Fibroblast of the conjunctiva (primary cell): ENCODE data around the gene EDAR.

Experiments
- DNase-seq: peaks from one replicate; pipeline ENCODE4 v3.0.0-alpha.2; 2010; ENCODE audit warnings: low read depth

Gene EDAR

DNA sequence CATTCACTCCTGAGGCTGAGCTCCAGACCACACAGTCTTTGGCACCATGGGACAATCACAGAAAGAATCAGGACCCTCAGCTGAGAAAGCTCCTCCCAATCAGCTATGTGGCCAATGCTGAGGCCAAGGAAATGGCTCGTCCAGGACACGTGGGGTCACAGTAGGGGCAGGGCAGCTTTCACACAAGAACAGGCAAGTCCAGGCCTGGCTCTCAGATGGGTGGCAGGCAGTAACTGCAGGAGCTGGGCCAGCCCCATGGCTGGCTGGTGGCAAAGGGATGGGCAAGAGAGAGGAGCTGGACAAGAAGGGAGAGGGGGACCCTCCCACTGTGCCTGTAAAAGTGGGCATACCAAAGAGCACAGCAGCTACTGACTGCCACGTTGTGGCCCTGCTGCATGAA lies 12.2 kb upstream of the EDAR start:
- DNase-seq: no peak

DNA sequence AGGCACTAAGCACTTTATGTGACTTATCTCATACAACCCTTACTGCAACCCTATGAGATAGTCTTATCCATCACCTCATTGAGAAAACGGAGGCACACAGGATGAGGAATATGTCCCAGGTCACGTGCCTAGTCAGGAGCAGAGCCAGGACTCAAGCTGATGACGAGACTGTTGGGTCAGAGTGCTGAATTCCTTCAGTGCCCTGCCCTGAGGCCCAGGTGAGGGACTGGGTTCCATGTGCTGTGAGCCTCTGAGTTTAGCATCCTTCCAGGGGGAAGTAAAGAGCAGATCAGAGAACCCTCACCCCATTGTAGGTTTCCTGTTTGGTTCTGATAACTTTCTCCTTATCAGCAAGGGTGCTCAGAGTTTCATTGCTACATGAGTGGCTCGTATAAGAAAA lies 11.7 kb upstream of the EDAR start:
- no peak for DNase-seq

DNA sequence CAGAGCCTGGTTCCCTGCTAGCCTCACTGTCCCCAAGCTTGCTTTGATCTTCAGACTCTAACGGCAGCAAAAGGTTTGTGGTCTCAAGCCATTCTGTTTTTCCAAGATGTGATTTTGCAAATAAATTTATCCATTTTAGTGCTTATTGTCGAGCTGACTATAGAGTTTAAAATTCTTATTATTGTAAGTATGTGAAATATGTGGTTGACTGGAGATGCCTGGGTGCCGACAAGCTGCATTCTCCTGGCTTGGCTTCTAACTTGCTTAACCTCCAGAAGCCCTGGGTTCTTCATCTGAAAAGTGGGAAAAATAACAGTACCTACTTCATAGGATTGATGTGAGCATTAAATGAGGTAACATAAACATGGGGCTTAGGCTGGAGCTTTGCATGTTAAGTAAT lies 9.9 kb upstream of the EDAR start:
- DNase-seq: no peak

DNA sequence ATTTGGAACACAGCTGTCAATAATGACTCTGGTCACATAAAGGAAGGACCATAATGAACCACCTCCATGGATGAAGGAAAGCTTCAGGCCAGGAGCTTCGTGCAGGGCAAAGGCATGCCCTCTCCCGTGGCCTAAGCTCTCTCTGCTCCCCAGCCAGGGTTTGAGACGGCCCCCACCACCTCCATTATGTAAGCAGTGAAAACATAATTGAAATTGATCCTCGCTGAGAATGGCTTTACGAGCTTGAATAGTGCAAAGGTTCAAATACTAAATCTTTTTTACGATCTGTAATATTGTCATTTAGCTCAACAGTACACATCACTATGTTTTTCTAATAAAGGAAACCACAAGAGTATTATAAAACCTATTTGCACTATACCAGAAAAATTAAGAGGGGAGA lies 5.2 kb upstream of the EDAR start:
- DNase-seq: no peak

DNA sequence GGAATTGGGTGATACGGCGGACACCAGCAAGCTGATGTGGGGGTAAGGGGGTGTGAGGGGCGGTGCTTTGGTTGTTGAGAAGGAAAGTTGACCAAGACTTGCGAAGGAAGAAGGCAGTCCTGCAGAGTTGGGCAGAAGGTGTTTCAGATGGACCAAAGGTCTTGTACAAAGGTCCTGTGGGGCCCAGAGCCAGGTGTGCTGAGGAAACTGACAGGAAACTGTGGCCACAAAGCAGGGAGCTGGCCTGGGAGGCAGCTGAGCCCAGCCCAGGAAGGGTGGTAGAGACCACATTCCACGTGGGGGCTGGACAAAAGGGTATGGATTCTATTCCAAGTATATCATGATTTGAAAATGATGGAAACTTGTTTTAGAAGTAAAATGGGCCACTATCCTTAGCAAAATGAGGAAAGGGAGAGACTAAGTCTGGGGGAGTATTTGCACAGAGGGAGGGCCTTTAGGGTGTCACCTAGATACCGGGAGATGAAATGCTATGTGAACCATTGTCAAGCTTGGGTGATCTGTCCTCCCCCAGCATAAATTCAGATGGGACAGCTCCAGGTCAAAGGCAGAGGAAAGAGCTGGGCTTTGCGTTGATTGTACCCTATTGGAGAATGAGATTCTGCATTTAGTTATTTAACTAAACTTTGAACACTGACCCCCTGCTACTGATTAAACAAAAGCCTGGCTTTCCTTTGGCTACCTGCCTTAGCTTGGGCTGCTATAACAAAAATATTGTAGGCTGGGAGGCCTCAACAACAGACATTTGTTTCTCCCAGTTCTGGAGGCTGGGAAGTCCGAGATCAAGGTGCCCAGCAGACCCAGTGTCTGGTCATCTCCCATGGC lies 4.3 kb upstream of the EDAR start:
- DNase-seq: no peak

DNA sequence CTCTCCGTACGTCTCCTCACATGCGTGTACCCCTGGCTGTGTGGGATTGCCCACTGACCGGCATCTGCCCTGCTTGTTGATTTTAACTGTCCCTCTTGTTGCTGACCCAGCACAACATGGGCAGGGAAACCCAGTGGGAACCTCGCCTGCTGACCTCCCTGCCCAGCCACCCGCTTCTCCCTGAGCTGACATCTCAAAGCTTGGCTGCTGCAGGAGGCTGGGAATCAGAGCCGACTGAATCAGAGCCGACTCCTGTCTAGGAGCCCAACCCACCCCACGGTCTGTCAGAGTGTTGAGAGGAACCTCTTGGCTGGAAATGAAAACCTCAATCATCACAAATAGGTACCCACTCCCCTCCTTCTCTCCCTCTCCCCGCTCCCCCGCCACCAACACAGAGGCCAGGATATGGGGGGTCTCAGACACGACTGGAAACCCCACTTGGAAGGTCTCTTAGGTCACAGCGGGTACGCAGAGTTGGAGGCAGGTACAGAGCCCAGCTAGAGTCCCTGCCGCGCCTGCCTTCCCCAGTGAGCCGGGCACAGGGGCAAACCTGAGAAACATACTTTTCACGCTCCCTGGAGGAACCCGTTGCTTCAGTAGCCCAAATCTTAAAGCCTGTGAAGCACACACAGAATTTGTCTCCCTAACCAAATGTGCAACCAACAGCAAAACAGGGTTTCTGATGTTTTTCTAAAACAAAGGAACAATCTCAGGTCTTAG lies 784 bp downstream of the EDAR start:
- DNase-seq: no peak

DNA sequence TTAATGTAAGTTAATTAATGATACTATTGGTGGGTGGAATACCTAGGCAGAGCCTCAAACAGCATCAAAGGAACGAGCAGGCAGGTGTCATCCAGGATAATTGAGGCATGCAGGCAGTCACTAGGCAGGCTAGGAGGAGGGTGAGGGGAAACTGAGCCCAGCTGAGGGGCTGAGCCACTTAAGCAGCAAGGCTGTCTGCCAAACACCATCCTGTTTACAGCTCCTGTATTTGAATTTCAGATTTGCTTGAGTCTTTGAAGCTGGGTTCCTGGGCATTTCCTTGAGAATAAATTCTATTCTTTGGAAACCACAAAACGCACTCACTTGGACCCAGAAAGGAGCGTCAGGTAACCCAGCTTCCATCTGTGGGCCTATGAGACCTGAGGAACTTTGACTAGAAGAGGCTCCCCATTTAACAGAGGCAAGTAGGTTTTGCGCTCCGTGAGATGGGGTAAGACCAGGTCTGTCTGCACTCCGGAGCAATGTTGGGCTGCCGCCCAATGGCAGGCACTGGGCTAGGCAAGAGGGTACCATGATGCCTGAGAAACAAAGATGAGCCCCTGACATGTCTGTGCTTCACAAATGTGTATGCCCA lies 2.0 kb downstream of the EDAR start:
- no peak for DNase-seq

DNA sequence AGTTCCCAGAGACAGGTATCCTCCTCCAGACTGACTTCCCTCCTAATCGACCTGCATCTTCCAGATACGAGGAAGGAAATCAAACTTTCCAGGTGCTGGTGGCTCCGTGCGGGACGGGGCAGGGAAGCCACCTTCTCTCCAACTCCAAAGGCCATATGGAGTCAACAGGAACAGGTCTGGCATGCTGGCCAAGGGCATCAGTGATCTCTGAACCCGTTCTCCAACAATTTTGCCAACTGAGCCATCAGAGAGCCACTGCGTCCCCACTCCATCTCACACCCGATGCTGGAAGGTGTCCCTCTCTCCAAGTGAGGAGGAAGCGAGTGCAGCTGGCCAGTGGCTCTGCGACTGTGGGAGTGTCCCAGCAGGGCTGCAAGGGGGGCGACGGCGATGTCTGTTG lies 5.4 kb downstream of the EDAR start:
- no peak for DNase-seq

DNA sequence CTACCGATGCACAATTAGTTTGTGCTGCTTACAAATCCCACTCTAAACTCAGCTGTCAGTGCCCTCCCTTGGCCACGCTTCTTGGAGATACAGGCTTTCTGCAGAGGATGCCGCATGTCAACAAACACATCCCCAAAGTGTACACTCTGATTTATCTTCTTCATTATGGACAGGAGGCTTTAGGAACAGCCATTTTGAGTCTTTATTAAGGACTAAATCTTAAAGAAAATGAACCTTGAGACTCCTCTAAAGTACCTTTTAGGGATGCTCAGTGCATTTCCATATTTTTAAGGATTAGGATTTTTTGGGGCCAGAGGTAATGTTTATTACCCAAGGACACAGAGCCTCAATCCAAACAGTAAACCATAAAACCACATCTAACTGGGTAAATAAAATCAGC lies 6.0 kb downstream of the EDAR start:
- DNase-seq: no peak

DNA sequence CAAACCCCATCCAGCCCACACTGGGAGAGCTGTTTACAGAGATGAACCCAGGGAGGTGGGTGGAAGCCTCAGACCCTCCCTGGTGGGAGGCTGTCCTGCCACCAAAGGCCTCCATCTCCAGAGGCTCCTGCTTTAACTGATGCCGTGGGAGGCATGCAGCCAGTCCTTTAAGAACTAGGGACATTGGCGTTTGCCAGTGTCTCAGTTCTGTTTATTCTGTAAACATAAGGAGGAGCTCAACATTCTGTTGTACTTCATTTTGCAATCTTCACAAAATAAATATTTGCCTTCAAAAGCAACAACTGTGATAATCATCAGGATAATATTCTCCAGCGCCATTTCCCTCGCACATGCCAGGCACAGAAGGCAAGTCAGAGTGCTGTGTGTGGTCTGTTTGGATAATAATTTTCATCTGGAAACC lies 6.8 kb downstream of the EDAR start:
- DNase-seq: no peak

DNA sequence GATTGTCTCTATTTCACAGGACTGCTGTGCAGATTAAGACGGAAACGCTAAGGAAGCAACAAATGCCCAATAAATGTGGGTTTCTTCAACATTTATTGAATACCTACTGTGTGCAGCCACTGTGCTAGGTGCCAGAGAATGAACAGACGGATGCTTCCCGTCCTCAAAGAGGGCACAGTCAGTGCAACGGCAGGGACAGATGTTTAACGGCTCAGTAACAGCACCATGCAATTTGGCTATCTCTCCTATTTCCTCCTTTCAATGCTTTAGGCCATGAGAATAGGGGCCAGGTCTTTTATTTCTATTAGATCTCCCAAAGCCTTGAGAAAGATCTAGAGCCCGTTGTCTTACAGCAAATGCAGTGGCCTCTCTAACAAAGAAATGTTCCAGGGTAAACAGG lies 7.2 kb downstream of the EDAR start:
- DNase-seq: no peak

DNA sequence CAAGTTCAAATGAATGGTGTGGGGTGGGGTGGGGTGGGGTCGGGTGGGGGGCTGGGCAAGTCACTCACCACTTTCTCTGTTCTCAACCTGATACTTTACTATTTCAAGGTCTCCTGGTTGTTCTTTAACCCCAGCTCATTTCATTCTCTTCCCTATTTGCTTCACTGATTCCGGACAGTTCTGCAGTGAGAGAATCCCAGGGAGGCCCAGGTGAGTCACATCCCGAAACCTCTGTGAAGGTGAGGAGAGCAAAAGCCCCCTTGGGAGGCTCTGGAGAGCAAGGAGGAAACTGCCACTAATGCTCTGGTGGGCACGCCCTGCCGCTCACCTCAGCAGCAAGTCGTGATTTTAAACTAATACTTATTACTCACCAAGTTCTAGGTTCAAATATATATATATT lies 8.9 kb downstream of the EDAR start:
- DNase-seq: no peak

DNA sequence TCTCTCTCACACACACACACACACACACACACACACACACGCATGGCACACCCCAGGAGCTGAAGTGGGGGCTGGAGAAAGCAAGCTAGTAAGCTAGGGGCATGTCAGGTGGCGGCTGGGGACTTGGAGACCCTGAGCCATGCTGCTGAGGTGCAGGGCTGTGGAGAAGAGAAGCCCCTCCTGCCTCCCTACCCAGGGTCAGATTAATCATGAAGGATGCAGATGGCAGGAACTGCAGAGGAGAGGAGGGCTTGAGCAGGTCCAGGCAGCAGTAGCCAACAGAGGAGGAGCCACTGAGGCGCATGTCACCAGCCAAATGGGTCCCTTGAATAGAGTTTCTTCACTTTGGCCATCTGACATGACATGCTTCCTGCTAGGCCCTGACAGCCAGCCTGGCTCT lies 9.6 kb downstream of the EDAR start:
- DNase-seq: no peak

DNA sequence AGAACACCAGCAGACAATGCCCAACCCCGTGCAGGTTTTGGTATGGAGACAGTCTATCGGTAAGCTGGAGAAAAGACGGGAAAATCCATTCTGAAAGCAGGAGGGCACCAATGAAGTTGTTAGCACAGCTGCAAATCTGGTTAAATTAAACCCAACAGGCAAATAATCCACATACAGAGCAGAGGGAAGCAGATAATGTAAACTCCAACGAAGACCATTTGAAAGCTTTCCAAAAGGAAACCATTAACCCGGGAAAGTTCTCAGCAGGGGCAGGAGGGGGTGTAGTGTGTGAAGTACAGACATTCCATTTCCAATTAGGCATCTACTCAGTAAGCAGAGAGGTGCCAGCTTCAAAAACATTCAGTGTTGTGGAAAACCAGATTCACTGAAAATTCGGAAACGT lies 10.3 kb downstream of the EDAR start:
- DNase-seq: no peak

DNA sequence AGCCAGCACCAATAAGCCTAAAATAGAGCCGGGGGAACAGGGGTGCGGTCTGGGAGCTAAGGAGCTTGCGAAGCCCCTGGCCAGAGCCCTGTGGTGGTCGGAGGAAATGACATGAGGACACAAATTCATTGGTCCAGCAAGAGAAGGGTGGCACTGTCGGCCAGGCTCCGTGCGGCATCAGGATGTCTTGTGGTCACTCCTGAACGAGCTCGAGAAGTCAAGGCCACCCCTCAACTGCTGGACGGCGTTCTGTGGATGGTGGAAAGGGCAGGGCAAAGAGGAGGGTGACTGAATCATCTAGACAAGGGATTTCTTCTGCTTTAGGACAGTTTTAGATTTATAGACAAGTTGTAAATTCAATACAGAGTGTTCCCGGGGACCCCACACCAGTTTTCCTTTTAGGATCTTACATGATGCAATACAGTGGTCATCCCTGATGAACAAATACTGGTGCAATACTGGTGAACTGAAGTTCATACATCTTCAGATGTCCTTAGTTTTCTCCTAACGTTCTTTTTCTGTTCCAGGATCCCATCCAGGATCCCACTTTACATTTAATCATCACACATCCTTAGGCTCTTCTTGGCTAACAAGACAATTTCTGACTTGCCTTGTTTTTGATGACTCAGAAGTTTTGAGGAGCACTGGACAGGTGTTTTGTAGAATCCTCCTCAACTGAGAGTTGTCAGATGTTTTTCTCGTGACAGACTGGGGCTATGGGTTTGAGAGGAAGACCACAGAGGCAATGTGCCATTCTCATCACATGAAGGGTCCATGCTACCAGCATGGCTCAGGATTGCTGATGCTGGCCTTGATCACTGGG lies 13.2 kb downstream of the EDAR start:
- DNase-seq: no peak

DNA sequence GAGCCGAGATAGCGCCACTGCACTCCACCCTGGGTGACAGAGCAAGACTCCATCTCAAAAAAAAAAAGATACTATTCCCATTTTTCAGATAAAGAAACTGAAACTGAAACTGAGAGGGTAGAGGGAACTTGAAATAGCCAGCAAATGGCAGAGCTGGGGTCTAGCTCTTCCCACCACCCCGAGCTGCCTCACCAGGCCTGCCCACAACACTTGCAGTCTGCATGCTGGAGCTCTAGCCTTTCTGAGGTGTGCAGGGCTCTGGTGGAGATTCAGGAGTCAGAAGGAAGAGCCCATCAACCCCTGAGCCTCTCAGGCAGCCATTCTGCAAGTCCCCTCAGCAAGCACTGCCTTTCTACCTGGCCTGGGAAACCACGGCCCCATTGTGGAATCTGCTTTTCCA lies 14.3 kb downstream of the EDAR start:
- DNase-seq: no peak

DNA sequence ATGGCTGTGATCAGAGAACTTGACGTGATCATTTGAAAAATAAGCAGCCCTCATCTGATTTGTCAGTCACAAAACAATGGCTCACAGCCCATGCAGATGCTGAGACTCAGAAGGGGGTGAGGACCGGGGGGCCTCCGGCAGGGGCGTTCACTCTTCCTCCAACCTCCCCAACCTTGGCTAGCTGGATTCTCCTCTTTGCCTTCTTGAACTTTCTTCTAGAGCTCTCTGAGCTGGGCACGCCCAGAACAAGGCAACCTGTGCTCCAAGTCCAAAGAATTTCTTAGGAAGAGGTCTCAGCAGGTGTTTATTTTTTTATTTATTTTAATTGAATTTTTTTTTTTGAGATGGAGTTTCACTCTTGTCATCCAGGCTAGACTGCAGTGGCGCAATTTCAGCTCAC lies 16.4 kb downstream of the EDAR start:
- no peak for DNase-seq

DNA sequence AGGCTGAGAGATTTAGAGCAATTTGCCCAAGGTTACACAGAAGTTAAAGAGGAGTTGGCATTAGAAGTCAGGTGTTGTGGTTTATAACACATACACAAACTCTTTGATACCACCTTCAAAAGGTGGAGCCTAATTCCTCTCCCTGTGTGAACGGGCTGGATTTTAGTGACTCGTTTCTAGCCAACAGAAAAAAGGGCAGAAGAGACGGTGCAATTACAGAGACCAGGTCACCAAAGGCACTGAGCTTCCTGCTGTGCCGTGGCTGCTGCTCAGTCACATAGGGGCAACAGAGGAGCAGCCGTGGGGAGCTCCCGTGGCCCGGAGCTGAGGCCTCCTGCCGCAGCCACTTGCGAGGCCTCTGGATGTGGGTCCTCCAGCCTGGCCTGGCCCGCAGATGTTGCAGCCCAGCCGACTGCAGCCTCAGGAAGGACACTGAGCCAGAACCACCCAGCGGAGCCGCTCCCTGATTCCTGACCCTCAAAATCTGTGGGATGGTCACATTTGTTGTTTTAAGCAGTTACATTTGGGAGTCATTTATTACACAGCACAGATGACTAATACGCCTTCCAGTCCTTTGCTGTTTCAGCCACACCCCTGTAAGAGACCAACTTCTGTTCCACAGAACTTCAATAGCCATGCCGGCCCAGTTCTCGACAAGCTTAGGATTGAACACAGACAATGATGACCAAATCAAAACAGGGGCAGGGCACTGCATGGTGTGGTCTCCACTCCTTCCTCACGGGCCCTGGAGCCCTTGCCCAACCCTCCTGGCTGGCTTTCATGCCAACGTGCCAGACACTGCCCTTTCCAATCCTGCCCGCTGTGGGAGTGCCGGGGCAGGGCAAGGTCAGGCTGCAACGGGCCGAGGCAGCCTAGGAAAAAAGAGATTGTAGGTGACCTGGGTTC lies 17.1 kb downstream of the EDAR start:
- DNase-seq: peak; percentile 29

DNA sequence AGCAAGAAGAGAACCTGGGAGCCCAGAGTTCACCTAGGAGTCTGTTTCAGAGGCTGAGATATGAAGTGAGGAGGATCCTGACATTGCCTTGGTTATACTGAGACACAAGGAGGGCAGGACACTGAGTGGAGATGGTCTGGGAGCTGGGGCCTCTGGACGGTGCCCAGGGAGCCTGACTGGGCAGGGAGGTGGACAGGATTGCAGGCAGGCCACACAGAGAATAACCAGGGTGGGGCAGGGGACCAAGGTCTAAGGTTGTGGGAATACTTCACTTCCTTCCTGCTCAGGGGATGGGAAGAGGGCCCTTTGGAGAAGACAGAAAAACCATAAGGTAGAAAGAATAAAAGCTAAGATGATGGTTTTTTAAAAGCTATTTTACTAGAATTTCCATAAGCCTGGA lies 18.7 kb downstream of the EDAR start:
- no peak for DNase-seq

DNA sequence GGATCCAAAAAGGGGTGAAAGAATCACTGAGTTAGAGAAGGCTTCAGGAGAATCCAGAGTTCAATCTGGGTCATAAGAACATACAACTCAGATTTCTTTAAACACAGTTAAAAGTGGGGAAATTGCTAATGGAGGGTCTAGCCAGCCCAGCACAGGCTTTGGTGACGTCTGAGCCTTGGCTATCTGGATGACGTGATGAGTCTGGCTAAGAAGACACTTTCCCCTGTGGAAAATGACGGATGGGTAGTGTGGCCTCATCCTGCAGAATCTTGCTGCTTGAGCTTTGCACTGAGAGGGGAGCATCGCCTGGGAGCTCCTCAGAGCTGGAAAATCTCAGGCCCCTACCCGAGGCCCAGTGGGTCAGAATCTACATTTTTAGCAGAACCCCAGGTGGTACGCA lies 19.2 kb downstream of the EDAR start:
- DNase-seq: no peak

DNA sequence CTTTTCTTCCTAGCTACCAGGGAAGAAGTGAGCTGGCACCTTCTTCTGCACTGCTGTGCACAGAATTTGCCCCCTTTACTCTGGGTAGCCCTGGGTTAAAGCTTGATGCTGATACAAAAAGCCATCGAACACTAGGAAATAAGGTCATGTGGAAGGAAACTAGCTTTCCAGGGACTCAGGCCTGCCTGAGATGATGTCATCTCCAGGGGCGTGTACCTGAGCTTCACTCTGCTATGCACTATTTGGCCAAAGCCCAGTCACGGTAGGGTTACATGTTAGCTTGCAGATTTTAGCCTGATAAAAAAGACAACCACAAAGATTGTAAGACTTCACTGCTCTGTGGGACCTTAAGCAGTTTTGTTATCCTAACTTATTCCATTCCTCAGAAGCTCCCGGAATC lies 20.4 kb downstream of the EDAR start:
- DNase-seq: no peak
